Measurements from ENCODE around the gene ADGRG6. TPM values are rescaled to one million over a fixed set of nuclear protein-coding genes. Genes with fewer than 3 reads are reported as not detected.

ADGRG6 gene
- total RNA-seq, 1 experiment from 2014 or later = 0.49 TPM

DNA sequence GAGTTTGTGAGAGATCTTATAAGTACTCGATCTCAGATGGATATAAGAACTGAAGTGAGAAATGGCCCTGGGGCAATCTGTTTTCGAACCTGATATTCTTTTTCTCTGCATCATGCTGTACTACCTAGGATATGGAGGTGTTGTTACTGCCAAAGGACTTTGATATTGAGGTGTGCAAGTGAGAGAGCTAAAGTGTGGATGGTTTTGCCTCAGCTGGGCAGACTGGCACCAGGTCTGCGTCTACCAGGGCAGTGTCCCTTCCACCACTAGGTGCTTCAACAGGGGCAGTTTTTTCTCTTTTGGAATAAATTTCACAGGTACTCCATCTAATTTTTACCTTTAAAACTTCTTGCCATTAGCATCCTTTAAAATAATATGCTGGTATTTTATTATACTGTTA lies 35.0 kb downstream of the ADGRG6 start:
- no peaks in the 10 kb centered on the region for H3K9me3 ChIP-seq (ENCODE audit: low read depth, low read length, poor library complexity, severe bottlenecking)
- intact Hi-C loops (cut with micrococcal nuclease; ENCODE audit: unreplicated experiment) = no loop called here
- no peaks in the 10 kb centered on the region for H3K4me1 ChIP-seq (ENCODE audit: insufficient read depth, low read length, poor library complexity, severe bottlenecking)
- no peak for DNase-seq (ENCODE audit: low spot score)
- H3K36me3 ChIP-seq (ENCODE audit: insufficient read depth, low read length, poor library complexity, severe bottlenecking) = no peaks in the 10 kb centered on the region
- H3K27ac ChIP-seq (ENCODE audit: low read depth, low read length, poor library complexity, severe bottlenecking) = no peak overlapping the region
- no TSS peak for BruUV-seq (replicated peaks)
- ChIA-PET POLR2A (ENCODE audit: low non-redundant PET) (no interaction called here), CTCF (no interaction called here)
- TF ChIP-seq, protein P1, sequence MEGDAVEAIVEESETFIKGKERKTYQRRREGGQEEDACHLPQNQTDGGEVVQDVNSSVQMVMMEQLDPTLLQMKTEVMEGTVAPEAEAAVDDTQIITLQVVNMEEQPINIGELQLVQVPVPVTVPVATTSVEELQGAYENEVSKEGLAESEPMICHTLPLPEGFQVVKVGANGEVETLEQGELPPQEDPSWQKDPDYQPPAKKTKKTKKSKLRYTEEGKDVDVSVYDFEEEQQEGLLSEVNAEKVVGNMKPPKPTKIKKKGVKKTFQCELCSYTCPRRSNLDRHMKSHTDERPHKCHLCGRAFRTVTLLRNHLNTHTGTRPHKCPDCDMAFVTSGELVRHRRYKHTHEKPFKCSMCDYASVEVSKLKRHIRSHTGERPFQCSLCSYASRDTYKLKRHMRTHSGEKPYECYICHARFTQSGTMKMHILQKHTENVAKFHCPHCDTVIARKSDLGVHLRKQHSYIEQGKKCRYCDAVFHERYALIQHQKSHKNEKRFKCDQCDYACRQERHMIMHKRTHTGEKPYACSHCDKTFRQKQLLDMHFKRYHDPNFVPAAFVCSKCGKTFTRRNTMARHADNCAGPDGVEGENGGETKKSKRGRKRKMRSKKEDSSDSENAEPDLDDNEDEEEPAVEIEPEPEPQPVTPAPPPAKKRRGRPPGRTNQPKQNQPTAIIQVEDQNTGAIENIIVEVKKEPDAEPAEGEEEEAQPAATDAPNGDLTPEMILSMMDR (conservative IDR thresholded peaks at IDR 0.05; ENCODE audit: low read depth, low read length) = no peak
- no peak for TF ChIP-seq EZH2 (IDR thresholded peaks at IDR 0.05; ENCODE audit: borderline replicate concordance, low read depth, low read length, poor library complexity, severe bottlenecking)
- H3K27me3 ChIP-seq (replicated peaks; ENCODE audit: insufficient read depth, low read depth, low read length, poor library complexity) = no peaks in the 10 kb centered on the region
- no peak overlapping the region for H3K4me3 ChIP-seq (ENCODE audit: low read depth, low read length, poor library complexity, severe bottlenecking)

DNA sequence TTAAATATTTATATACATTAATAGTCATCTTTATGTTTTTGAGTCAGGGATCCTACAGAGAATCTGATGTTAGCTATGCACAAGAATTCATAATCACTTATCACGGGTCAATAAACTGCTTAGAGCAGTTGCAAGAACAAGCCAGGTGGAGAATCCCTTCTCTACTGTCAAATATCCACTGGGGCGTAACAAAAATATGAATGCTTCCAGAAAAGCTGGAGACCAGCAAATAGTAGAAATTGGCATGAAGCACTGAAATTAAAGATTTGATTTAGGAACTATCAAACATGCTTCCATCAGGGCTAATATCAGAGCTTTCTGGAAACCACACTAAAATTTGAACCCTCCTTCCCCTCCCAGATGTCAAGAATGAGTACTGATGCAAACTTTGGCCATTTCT lies 37.3 kb downstream of the ADGRG6 start:
- Histone ChIP-seq H3K27ac (ENCODE audit: low read depth, low read length, poor library complexity, severe bottlenecking) (no peak overlapping the region), H3K27me3 (replicated peaks; ENCODE audit: insufficient read depth, low read depth, low read length, poor library complexity) (no peaks in the 10 kb centered on the region), H3K36me3 (ENCODE audit: insufficient read depth, low read length, poor library complexity, severe bottlenecking) (no peaks in the 10 kb centered on the region), H3K4me3 (ENCODE audit: low read depth, low read length, poor library complexity, severe bottlenecking) (no peak overlapping the region), H3K9me3 (ENCODE audit: low read depth, low read length, poor library complexity, severe bottlenecking) (no peaks in the 10 kb centered on the region), H3K4me1 (ENCODE audit: insufficient read depth, low read length, poor library complexity, severe bottlenecking) (no peaks in the 10 kb centered on the region)
- TF ChIP-seq, protein P1 (conservative IDR thresholded peaks at IDR 0.05; ENCODE audit: low read depth, low read length) = no peak
- DNase-seq (ENCODE audit: low spot score) = no peak
- no TSS peak for BruUV-seq (replicated peaks)
- CTCF ChIA-PET = no interaction called here
- POLR2A ChIA-PET (ENCODE audit: low non-redundant PET) = no interaction called here
- intact Hi-C loops (cut with micrococcal nuclease; ENCODE audit: unreplicated experiment) = no loop called here

DNA sequence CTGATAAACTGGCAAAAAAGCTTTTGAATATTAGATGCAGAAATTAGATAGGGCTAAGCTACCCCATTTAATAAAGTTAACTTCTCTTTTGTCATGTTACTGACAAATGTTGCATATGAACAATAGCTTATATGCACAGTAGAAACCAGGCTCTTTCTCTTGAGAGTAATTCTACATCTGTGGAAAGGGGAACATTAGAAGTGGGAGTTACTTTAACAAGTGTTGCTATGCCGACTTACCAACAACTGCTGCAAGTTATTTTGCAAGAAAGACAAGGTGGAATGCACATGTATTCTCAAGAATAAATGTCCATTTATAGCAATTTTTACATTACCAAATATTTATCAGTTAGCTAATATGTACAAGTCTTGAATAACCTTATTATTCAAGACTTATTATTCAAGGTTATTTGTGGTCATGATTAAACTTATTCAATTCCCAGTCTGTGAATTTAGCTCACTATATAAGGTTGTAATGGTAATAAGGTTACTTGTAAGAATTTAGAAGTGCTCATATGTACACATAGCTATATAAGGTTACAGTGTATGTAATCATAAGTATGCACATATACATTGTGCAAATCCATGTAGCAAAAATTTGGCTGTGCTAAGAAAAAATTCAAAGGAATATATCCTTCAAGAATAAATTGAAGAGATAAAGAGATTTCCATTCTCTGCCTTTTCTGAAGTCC lies 38.3 kb downstream of the ADGRG6 start:
- TF ChIP-seq EZH2 (IDR thresholded peaks at IDR 0.05; ENCODE audit: borderline replicate concordance, low read depth, low read length, poor library complexity, severe bottlenecking) = no peak
- TF ChIP-seq, protein P1 (conservative IDR thresholded peaks at IDR 0.05; ENCODE audit: low read depth, low read length) = no peak
- H3K36me3 ChIP-seq (ENCODE audit: insufficient read depth, low read length, poor library complexity, severe bottlenecking) = no peaks in the 10 kb centered on the region
- BruUV-seq (replicated peaks) = no TSS peak
- ChIA-PET CTCF (no interaction called here), POLR2A (ENCODE audit: low non-redundant PET) (no interaction called here)
- intact Hi-C loops (cut with micrococcal nuclease; ENCODE audit: unreplicated experiment) = no loop called here
- H3K9me3 ChIP-seq (ENCODE audit: low read depth, low read length, poor library complexity, severe bottlenecking) = no peaks in the 10 kb centered on the region
- DNase-seq (ENCODE audit: low spot score) = no peak
- H3K4me3 ChIP-seq (ENCODE audit: low read depth, low read length, poor library complexity, severe bottlenecking) = no peak overlapping the region
- H3K4me1 ChIP-seq (ENCODE audit: insufficient read depth, low read length, poor library complexity, severe bottlenecking) = no peaks in the 10 kb centered on the region
- no peaks in the 10 kb centered on the region for H3K27me3 ChIP-seq (replicated peaks; ENCODE audit: insufficient read depth, low read depth, low read length, poor library complexity)
- H3K27ac ChIP-seq (ENCODE audit: low read depth, low read length, poor library complexity, severe bottlenecking) = no peak overlapping the region

Data from A673 (cell line).